Transverse colon (tissue), 4 donors: ENCODE measurements around the gene TMED3.

Source experiments
- CTCF ChIP-seq, 5 experiments: fragments of 200-600 bp in 3 of 5; fragments of 450-650 bp in 2 of 5; sonication (generic) in 3 of 5; IDR thresholded peaks; 1 replicate in 2 of 5; 2 replicates in 3 of 5; pipeline ENCODE4 v1.5.1; 2016 to 2017; ENCODE audit warnings: antibody characterized with exemption in 5 of 5, inconsistent platforms in 3 of 5, mild to moderate bottlenecking in 2 of 5, moderate library complexity in 1 of 5
- POLR2AphosphoS5 ChIP-seq, 3 donors: sonication (generic); formaldehyde crosslinking; IDR thresholded peaks; one replicate each; pipeline ENCODE4 v1.6.1; 2016; ENCODE audit warnings: antibody characterized with exemption in 3 of 3

GRCh38 chr15:79365765-79366164, 54.9 kb downstream of the TMED3 start:
- TF ChIP-seq CTCF (IDR thresholded peaks at IDR 0.05) (no peak), POLR2AphosphoS5 (IDR thresholded peaks at IDR 0.05) (no peak)
